ENCODE measurements around the gene CDHR5. TPM values are rescaled to one million over a fixed set of nuclear protein-coding genes. Genes with fewer than 3 reads are reported as not detected.
A peak's percentile ranks its signal among the peaks of the same experiment; 100 is the strongest.

The CDHR5 gene
- total and polyA plus RNA-seq, 9 of the 15 experiments (the other 6 are each of a cell fraction or from before 2014, with no cell fraction given), result 0.16 TPM; not detected in 8

DNA sequence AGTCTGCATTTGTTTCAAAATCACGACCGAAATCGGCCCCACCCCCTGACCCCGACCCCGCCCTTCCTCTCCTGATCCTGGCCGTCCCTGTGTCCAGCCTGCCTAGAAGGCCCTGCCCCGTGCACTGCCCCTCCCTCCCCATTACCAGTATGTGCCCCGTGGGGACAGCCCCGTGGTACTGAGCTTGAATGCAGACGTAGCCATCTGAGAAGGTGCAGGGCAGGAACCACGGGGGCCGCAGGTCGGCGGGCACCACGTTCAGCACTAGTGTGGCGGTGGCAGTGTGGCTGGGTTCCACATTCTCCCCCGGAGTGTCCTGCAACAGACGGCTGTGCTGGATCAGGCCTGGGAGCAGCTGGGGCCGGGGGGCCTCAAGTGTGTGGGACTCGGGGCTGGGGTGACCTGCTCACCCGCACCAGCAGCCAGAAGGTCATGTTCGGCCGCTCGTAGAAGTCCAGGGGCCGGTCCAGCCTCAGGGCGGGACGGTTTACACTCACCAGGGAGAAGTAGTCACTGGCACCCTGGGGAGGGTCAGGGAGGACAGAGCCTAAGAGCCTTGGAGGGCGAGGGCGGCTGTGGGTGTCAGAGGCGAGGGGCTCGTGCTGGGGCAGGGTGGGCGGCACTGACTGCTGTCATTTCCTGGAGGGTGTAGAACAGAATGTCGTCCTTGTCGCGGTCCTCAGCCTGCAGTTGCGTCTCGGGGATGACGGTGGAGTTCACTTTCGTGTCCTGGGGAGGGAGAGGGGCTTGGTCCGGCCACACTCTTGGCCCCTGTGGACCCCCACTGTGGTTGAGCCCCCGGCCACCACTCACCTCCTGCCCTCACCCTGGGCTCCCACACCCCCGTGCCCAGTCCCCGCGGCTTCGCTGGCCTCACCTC is 3.6 kb downstream of the CDHR5 start:
- CTCF ChIA-PET (ENCODE audit: low intra/inter-chr PET ratio), result interaction anchor here (0.6 kb wide), 1 partner anchor 40 kb away, joined by 3 read pairs; no protein-coding TSS in a partner anchor
- TF ChIP-seq FIP1L1 (IDR thresholded peaks at IDR 0.05; ENCODE audit: low read depth, low read length, poor library complexity, severe bottlenecking) (peak; percentile 9), HNRNPL (IDR thresholded peaks at IDR 0.05; ENCODE audit: low read depth, low read length) (no peak), POLR2A (conservative IDR thresholded peaks at IDR 0.05) (peak; percentile 36; the same call in 1 of the 2 replicates), POLR2G (IDR thresholded peaks at IDR 0.05; ENCODE audit: low read depth, low read length) (0 out of 2 replicates have a peak, but pooled peaks have one; percentile 37)
- H3K4me1 ChIP-seq (replicated peaks in 1 of 2; ENCODE audit: control insufficient read depth in 2 of 2, insufficient read depth in 2 of 2, low read length in 2 of 2), result peaks cover 3 to 74% of the 10 kb centered on the region in 2 experiments; a peak in 3 of 5 replicates
- H3K79me2 ChIP-seq (ENCODE audit: control insufficient read depth, insufficient read depth, low read length), result no peaks in the 10 kb centered on the region; the same call in 2 of the 3 replicates
- no peak overlapping the region for H3K27ac ChIP-seq (ENCODE audit: extremely low read depth, low read depth, low read length)
- intact Hi-C loops (cut with micrococcal nuclease), result no loop called here
- H3K4me2 ChIP-seq (ENCODE audit: insufficient read depth, low read length), result no peak overlapping the region
- BruUV-seq (replicated peaks), result no TSS peak
- peaks cover 6% of the 10 kb centered on the region for H3K9me1 ChIP-seq (ENCODE audit: control insufficient read depth, insufficient read depth, low read length)
- POLR2A ChIA-PET, result no interaction called here
- no peak overlapping the region for H2AFZ ChIP-seq (ENCODE audit: low read depth, low read length)
- H3K4me3 ChIP-seq, result no peak overlapping the region
- 84% methylated on average over 30 of the region's 45 CpGs for WGBS (ENCODE audit: insufficient coverage, low coverage, missing lambda C conversion rate)
- FAIRE-seq (no peak), ATAC-seq (no peak; the same call in 2 of the 3 replicates), DNase-seq (ENCODE audit: extremely low read depth in 1 of 4, low spot score in 3 of 4) (no peak)
- H3K9me3 ChIP-seq (replicated peaks; ENCODE audit: control insufficient read depth, insufficient read depth, low read depth, low read length), result no peaks in the 10 kb centered on the region
- no peak overlapping the region; a peak in 1 of 4 replicates for H3K9ac ChIP-seq (ENCODE audit: insufficient read depth in 1 of 2, low read depth in 2 of 2, low read length in 2 of 2)
- H3K36me3 ChIP-seq (ENCODE audit: control insufficient read depth, insufficient read depth, low read length), result peaks cover 37% of the 10 kb centered on the region; the same call in 2 of the 3 replicates
- no peaks in the 10 kb centered on the region for H3K27me3 ChIP-seq (ENCODE audit: control insufficient read depth in 2 of 2, insufficient read depth in 2 of 2, low read length in 2 of 2)
- in situ Hi-C loops (cut with MboI), result no loop called here
- no peaks in the 10 kb centered on the region for H4K20me1 ChIP-seq (replicated peaks; ENCODE audit: control insufficient read depth, insufficient read depth, low read length)

GRCh38 chr11:620201-620600 is 4.6 kb downstream of the CDHR5 start:
- H2AFZ ChIP-seq (ENCODE audit: low read depth, low read length), result no peak overlapping the region
- no peak for DNase-seq (ENCODE audit: extremely low read depth in 1 of 4, low spot score in 3 of 4)
- CTCF ChIA-PET (ENCODE audit: low intra/inter-chr PET ratio), result no interaction called here
- H3K27me3 ChIP-seq (ENCODE audit: control insufficient read depth in 2 of 2, insufficient read depth in 2 of 2, low read length in 2 of 2), result no peaks in the 10 kb centered on the region
- intact Hi-C loops (cut with micrococcal nuclease) (no loop called here), in situ Hi-C loops (cut with MboI) (no loop called here)
- FAIRE-seq, result no peak
- no peak overlapping the region for H3K4me2 ChIP-seq (ENCODE audit: insufficient read depth, low read length)
- H3K9ac ChIP-seq (ENCODE audit: insufficient read depth in 1 of 2, low read depth in 2 of 2, low read length in 2 of 2), result no peak overlapping the region; a peak in 1 of 4 replicates
- no peaks in the 10 kb centered on the region; the same call in 1 of the 2 replicates for H4K20me1 ChIP-seq (replicated peaks; ENCODE audit: control insufficient read depth, insufficient read depth, low read length)
- peaks cover 5 to 74% of the 10 kb centered on the region in 2 experiments; a peak in 4 of 5 replicates for H3K4me1 ChIP-seq (replicated peaks in 1 of 2; ENCODE audit: control insufficient read depth in 2 of 2, insufficient read depth in 2 of 2, low read length in 2 of 2)
- ATAC-seq, result no peak
- no peaks in the 10 kb centered on the region for H3K9me3 ChIP-seq (replicated peaks; ENCODE audit: control insufficient read depth, insufficient read depth, low read depth, low read length)
- H3K27ac ChIP-seq (ENCODE audit: extremely low read depth, low read depth, low read length), result no peak overlapping the region
- no TSS peak for BruUV-seq (replicated peaks)
- H3K9me1 ChIP-seq (ENCODE audit: control insufficient read depth, insufficient read depth, low read length), result peaks cover 6% of the 10 kb centered on the region
- 91% methylated on average over 12 of the region's 13 CpGs for WGBS (ENCODE audit: insufficient coverage, low coverage, missing lambda C conversion rate)
- POLR2A ChIA-PET, result no interaction called here
- peaks cover 3% of the 10 kb centered on the region; the same call in 1 of the 3 replicates for H3K79me2 ChIP-seq (ENCODE audit: control insufficient read depth, insufficient read depth, low read length)
- H3K36me3 ChIP-seq (ENCODE audit: control insufficient read depth, insufficient read depth, low read length), result peaks cover 39% of the 10 kb centered on the region; the same call in 2 of the 3 replicates
- H3K4me3 ChIP-seq, result no peak overlapping the region
- TF ChIP-seq KDM5B (IDR thresholded peaks at IDR 0.05; ENCODE audit: insufficient replicate concordance, low read depth, low read length) (no peak), PRDM10 (IDR thresholded peaks at IDR 0.05; ENCODE audit: partially characterized antibody) (peak; percentile 52), POLR2G (IDR thresholded peaks at IDR 0.05; ENCODE audit: low read depth, low read length) (0 out of 2 replicates have a peak, but pooled peaks have one; percentile 15), ZNF561 (CRISPR knock-in tag; conservative IDR thresholded peaks at IDR 0.05) (no peak), ZNF695 (CRISPR knock-in tag; IDR thresholded peaks at IDR 0.05) (no peak)
